Endothelial cell of umbilical vein (primary cell): ENCODE measurements around the gene RBKS. TPM values are rescaled to one million over a fixed set of nuclear protein-coding genes. Genes with fewer than 3 reads are reported as not detected.

Experiments
- BruUV-seq: library from RNA; stranded (reverse); fragments of 400-500 nt; replicated peaks from 2 replicates; lab custom pipeline; 2021; lab: Mats Ljungman, UMichigan
- CTCF ChIA-PET: fragments of 300-600, 350-600 bp; sonication (Branson Sonifier 250); formaldehyde crosslinking; loops from one replicate; lab custom pipeline; 2021; ENCODE audit warnings: antibody characterized with exemption, inconsistent platforms; lab: Charles Lee
- POLR2A ChIA-PET: fragments of 300-600, 350-600 bp; sonication (Branson Sonifier 250); formaldehyde crosslinking; loops from one replicate; lab custom pipeline; 2021; ENCODE audit warnings: antibody characterized with exemption, inconsistent platforms; lab: Charles Lee
- DNase-seq: peaks from one replicate; pipeline ENCODE4 v3.0.0-alpha.2; 2011; ENCODE audit warnings: low read depth, low spot score
- FAIRE-seq: peaks from 2 replicates; lab custom pipeline; 2011; peaks lifted over from hg19 to GRCh38; lab: Jason Lieb, UNC
- H2AFZ ChIP-seq: 2 replicates; pipeline ENCODE4 v1.6.0; 2012; ENCODE audit warnings: low read depth, low read length, control low read depth, inconsistent platforms
- H3K27ac ChIP-seq: 2 replicates; pipeline ENCODE4 v1.5.1; 2011; ENCODE audit warnings: low read depth, mild to moderate bottlenecking, control low read depth, low read length, moderate library complexity; ENCODE audit not compliant: insufficient read depth
- H3K27me3 ChIP-seq, 2 experiments: 2 replicates each; pipeline versions ENCODE4 v1.6.0 to v1.6.1; 2011; ENCODE audit warnings: low read length in 2 of 2, mixed read lengths in 1 of 2; ENCODE audit not compliant: control insufficient read depth in 2 of 2, insufficient read depth in 2 of 2
- H3K36me3 ChIP-seq, 2 experiments: 2 replicates in 1 of 2; 3 replicates in 1 of 2; pipeline ENCODE4 v1.5.1; 2011; ENCODE audit warnings: low read length in 2 of 2, mild to moderate bottlenecking in 1 of 2, moderate library complexity in 1 of 2; ENCODE audit not compliant: control insufficient read depth in 2 of 2, insufficient read depth in 2 of 2; ENCODE audit errors: extremely low read depth in 1 of 2
- H3K4me1 ChIP-seq: 3 replicates; pipeline ENCODE4 v1.5.1; 2011; ENCODE audit warnings: mild to moderate bottlenecking, low read length; ENCODE audit not compliant: control insufficient read depth, insufficient read depth; ENCODE audit errors: extremely low read depth
- H3K4me2 ChIP-seq: 2 replicates; pipeline ENCODE4 v1.6.1; 2011; ENCODE audit warnings: low read length, control low read depth, mixed read lengths; ENCODE audit not compliant: insufficient read depth
- H3K4me3 ChIP-seq, 3 experiments: fragments of 200-600 bp in 1 of 3; sonication (generic), shearing (Covaris generic) in 1 of 3; replicated peaks in 1 of 3; 2 replicates each; pipeline ENCODE4 v1.5.1; 2011 to 2016; ENCODE audit warnings: control low read depth in 3 of 3, low read length in 3 of 3, mild to moderate bottlenecking in 2 of 3, inconsistent platforms in 1 of 3, low read depth in 1 of 3, moderate library complexity in 1 of 3; ENCODE audit not compliant: insufficient read depth in 1 of 3
- H3K79me2 ChIP-seq: 2 replicates; pipeline ENCODE4 v1.6.0; 2012; ENCODE audit warnings: low read length, inconsistent platforms; ENCODE audit not compliant: control insufficient read depth, insufficient read depth
- H3K9ac ChIP-seq: replicated peaks from 2 replicates; pipeline ENCODE3; 2011; ENCODE audit warnings: low read length, control low read depth; ENCODE audit not compliant: insufficient read depth; ENCODE audit errors: extremely low read depth
- H3K9me1 ChIP-seq: replicated peaks from 3 replicates; pipeline ENCODE4 v1.6.0; 2011; ENCODE audit warnings: mild to moderate bottlenecking, low read length; ENCODE audit not compliant: control insufficient read depth, insufficient read depth; ENCODE audit errors: extremely low read depth
- H3K9me3 ChIP-seq: replicated peaks from 2 replicates; pipeline ENCODE4 v1.5.1; 2012; ENCODE audit warnings: low read length, inconsistent platforms; ENCODE audit not compliant: control insufficient read depth, insufficient read depth
- H4K20me1 ChIP-seq: replicated peaks from 2 replicates; pipeline ENCODE3; 2011; ENCODE audit warnings: mild to moderate bottlenecking, low read length; ENCODE audit not compliant: control insufficient read depth, insufficient read depth; ENCODE audit errors: extremely low read depth
- EZH2 ChIP-seq: IDR thresholded peaks from 2 replicates; pipeline ENCODE4 v1.6.1; 2012; ENCODE audit warnings: borderline replicate concordance, low read depth, mild to moderate bottlenecking, moderate library complexity, low read length, inconsistent platforms; ENCODE audit not compliant: severe bottlenecking
- FOS ChIP-seq: IDR thresholded peaks from 2 replicates; pipeline ENCODE4 v1.6.1; 2011; ENCODE audit warnings: mild to moderate bottlenecking, low read length, moderate library complexity, borderline replicate concordance; ENCODE audit not compliant: insufficient read depth
- GATA2 ChIP-seq: IDR thresholded peaks from 2 replicates; pipeline ENCODE4 v1.7.0; 2011; ENCODE audit warnings: low read depth, mild to moderate bottlenecking, moderate library complexity, mixed read lengths, low read length; ENCODE audit not compliant: insufficient read length, insufficient read depth
- JUN ChIP-seq: IDR thresholded peaks from 2 replicates; pipeline ENCODE4 v1.6.1; 2011; ENCODE audit warnings: borderline replicate concordance, low read depth; ENCODE audit not compliant: insufficient read length, insufficient read depth
- MAX ChIP-seq: IDR thresholded peaks from 2 replicates; pipeline ENCODE4 v1.6.1; 2011; ENCODE audit not compliant: insufficient read depth, insufficient read length
- MYC ChIP-seq: IDR thresholded peaks from one replicate; pipeline ENCODE4 v1.6.1; 2011; ENCODE audit warnings: mild to moderate bottlenecking, low read depth, low read length
- POLR2A ChIP-seq: IDR thresholded peaks from 2 replicates; pipeline ENCODE4 v1.6.1; 2012; ENCODE audit warnings: low read depth, mild to moderate bottlenecking, control low read depth, low read length
- POLR2AphosphoS5 ChIP-seq: IDR thresholded peaks from 2 replicates; pipeline ENCODE4 v1.6.1; 2012; ENCODE audit warnings: low read depth, mild to moderate bottlenecking, control low read depth, low read length, moderate library complexity; ENCODE audit not compliant: insufficient read depth
- dilution Hi-C: fragments of 300-500 bp; cut with MboI; formaldehyde crosslinking; loops from one replicate; pipeline ENCODE4 v1.15.0; 2019; ENCODE audit warnings: low sequenced_read_pairs; ENCODE audit not compliant: extremely low pct_ligation_motif_present
- intact Hi-C: fragments of 100-400 bp; cut with micrococcal nuclease; formaldehyde crosslinking; loops from one replicate; pipeline ENCODE4 v1.10.0; 2022
- polyA plus RNA-seq, 4 experiments: library from polyadenylated mRNA; depleted of rRNA in 3 of 4; stranded (reverse) in 3 of 4; unstranded in 1 of 4; fragments of >200 nt; gene quantifications; 2 replicates each; pipeline versions ENCODE4 v1.2.1 to v1.2.3, GENCODE V29; 2011 to 2012; ENCODE audit warnings: missing spikeins in 1 of 4
- total RNA-seq: library from RNA; stranded (reverse); gene quantifications from 2 replicates; pipeline ENCODE4 v1.2.3, GENCODE V29; 2021
- TF ChIP-seq, protein P1 (sequence below), 2 donors: IDR thresholded peaks; 1 replicate in 1 of 2; 2 replicates in 1 of 2; pipeline ENCODE4 v1.5.1; 2011; ENCODE audit warnings: low read length in 2 of 2, mild to moderate bottlenecking in 2 of 2, moderate library complexity in 2 of 2, control low read depth in 1 of 2, inconsistent platforms in 1 of 2, low read depth in 1 of 2; ENCODE audit not compliant: insufficient read depth in 1 of 2; ENCODE audit errors: extremely low read depth in 1 of 2

Gene RBKS
- total and polyA plus RNA-seq, 2 donors (not counting 3 experiments of a cell fraction or from before 2014, with no cell fraction given), result 0.64 to 1.8 TPM

DNA sequence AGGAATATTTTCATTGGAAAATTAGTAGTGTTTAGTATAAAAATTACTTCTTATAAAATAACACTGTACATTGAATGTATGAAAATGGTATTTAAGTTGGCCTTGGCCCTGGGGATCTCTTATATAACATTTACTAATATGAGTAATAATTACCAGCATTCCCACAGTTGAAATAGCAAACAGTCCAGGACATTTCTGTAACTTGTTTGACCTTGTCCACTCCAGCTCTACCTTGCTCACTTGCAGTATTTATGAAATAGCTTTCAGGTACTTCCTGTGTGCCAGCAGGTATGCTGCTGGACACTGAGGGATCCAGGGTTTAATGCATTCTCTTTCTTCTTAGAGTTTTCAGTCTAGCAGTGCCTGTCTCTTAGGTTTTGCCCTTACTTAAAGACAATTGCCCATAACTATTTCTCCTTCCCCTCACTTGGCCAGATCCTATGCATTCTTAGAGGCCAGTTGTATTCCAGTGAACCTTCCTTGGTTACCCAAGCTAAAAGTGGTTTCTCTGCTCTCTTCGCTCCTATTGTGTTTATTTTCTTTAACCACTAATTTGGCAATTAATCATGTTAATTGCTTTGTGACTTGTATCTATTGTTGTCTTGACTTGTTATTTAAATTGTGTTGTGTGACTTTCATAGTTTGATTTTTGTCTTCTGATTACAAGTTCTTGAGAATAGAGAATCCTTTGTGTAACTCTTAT lies 26.3 kb upstream of the RBKS start:
- Histone ChIP-seq H3K9me3 (no peaks in the 10 kb centered on the region), H2AFZ (no peak overlapping the region), H3K4me3 (no peak overlapping the region), H3K27ac (no peak overlapping the region), H3K79me2 (no peaks in the 10 kb centered on the region), H3K27me3 (no peaks in the 10 kb centered on the region), H3K36me3 (no peaks in the 10 kb centered on the region), H4K20me1 (no peaks in the 10 kb centered on the region), H3K9me1 (no peaks in the 10 kb centered on the region), H3K9ac (no peak overlapping the region), H3K4me2 (no peak overlapping the region), H3K4me1 (peaks cover 16% of the 10 kb centered on the region)
- FAIRE-seq, result no peak
- ChIA-PET CTCF (interaction anchor here (0.6 to 1.3 kb wide), 2 partner anchors 12 to 15 kb away, joined by 3 to 4 read pairs; no protein-coding TSS in a partner anchor), POLR2A (no interaction called here)
- TF ChIP-seq, protein P1, sequence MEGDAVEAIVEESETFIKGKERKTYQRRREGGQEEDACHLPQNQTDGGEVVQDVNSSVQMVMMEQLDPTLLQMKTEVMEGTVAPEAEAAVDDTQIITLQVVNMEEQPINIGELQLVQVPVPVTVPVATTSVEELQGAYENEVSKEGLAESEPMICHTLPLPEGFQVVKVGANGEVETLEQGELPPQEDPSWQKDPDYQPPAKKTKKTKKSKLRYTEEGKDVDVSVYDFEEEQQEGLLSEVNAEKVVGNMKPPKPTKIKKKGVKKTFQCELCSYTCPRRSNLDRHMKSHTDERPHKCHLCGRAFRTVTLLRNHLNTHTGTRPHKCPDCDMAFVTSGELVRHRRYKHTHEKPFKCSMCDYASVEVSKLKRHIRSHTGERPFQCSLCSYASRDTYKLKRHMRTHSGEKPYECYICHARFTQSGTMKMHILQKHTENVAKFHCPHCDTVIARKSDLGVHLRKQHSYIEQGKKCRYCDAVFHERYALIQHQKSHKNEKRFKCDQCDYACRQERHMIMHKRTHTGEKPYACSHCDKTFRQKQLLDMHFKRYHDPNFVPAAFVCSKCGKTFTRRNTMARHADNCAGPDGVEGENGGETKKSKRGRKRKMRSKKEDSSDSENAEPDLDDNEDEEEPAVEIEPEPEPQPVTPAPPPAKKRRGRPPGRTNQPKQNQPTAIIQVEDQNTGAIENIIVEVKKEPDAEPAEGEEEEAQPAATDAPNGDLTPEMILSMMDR (IDR thresholded peaks at IDR 0.05; ENCODE audit: extremely low read depth in 1 of 2, insufficient read depth in 1 of 2, low read depth in 1 of 2, low read length in 2 of 2), result no peak
- no peak for TF ChIP-seq EZH2
- no peak for TF ChIP-seq POLR2AphosphoS5
- no peak for TF ChIP-seq FOS
- TF ChIP-seq MYC, result no peak
- TF ChIP-seq GATA2, result no peak
- TF ChIP-seq POLR2A, result no peak
- TF ChIP-seq MAX, result no peak
- TF ChIP-seq JUN, result no peak
- BruUV-seq, result no TSS peak
- no peak for DNase-seq
- dilution Hi-C loops (no loop called here), intact Hi-C loops (no loop called here)
